ENCODE results near the gene SP140L.
"Not testable (repeated sequence)": the region's sequence is repeated elsewhere in the genome, so short reads cannot be mapped to it uniquely, and the experiment has no call there.

The SP140L gene

DNA sequence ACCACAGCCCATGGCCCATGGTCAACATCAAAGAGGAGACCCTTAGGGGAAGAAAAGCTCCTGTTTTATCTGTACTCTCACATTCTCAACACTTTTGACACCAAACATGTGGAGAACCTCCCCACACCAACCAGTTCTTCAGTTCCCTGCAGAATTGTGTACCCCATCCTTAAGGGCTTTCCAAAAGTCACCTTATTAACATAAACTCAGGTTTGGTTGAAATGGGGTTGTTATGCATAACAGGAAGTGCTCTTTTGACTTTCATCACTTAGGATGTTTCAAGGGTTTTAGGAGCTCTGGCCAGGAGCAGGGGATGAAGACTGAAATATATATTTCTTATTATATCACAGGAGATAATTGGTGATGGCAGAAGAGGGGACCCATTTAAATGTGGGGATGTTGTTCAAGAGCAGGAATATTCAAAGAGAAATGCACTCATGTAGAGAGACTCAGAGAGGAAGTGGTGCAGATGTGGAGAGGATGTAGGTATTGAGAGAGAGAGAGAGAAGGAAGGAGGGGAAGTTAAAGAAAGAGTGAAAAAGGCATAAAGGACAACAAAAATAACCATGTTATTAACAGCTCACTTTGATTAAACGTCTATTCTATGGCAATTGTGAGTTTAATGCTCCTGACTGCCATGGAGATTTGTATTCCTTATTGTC lies 35.2 kb downstream of the SP140L start:
- no peak for DNase-seq (ENCODE audit: low spot score)
- no peak for FAIRE-seq

DNA sequence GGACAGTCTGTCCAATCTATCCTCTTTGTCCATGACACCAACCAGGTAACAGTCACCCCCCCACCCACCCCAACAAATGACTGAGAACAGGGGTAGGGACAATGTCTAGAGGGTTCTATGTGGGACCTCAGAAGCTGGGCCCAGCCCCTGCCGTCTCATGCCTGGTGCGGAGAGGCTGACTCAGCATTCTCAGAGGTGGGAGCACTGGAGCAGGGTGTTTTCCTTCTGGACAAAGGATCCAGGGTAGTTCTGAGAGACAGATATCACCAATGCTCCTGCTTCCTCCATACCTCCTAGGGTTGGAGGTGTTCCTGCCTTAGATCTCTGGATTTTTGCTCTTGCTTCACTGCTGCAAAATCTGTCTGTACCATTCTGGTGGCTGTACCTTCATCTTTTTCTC lies 55.1 kb downstream of the SP140L start:
- no peak for DNase-seq (ENCODE audit: low spot score)
- FAIRE-seq: no peak

DNA sequence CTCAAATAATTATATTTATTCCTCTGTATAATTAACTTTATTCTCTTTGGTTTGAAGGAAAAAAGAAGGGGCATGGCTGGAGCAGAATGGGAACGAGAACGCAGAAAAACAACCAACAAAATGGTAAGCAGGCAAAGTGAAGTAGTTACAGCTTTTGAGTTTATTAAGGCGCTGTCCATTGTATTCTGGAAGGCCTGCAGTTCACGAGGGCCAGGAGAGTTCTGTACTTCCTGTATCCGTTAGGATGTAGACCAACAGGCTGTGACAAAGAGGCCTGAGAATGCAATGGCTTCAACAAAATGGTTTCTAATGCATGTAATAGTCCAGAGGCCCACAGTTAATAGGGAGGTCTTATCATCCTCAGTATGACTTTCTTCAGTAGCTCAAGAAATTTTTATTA lies 56.5 kb downstream of the SP140L start:
- FAIRE-seq (no peak), DNase-seq (ENCODE audit: low spot score) (no peak)

DNA sequence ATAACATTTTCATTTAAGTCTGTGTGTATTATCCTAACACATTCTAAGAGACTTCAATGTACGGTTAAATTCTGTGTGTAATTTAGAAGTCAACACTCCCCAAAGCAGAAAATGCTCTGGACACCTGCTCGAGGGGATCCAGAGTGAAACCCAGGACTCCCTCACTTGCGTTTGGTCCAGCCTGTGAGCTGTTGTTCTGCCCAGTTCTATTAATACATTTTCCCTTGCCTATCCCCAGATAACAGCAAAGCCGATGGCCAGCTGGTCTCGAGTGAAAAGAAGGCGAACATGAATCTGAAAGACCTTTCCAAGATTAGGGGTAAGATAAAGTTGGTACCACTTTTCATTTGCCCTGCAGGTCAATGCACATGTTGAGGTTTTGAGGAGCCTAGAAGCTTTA lies 58.0 kb downstream of the SP140L start:
- FAIRE-seq (no peak), DNase-seq (ENCODE audit: low spot score) (no peak)

DNA sequence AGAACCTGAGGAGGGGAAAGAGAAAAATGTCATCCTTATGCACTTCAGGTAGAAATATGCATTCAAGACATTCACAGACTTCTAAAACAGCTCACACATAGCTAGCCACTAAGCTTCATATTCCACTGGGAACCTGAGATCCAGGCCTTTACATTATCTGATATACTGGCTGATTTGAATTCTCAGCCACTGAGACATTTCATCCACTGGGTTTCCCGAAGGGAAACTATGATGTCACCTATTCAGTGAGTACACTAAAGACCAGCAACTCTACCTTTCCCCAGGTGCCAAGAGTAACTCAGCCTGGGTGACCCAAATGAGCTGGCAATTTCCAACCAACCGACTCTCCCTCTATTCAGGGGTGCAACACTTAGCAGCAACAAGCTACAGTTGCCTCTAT lies 67.3 kb downstream of the SP140L start:
- FAIRE-seq (no peak), DNase-seq (ENCODE audit: low spot score) (no peak)

DNA sequence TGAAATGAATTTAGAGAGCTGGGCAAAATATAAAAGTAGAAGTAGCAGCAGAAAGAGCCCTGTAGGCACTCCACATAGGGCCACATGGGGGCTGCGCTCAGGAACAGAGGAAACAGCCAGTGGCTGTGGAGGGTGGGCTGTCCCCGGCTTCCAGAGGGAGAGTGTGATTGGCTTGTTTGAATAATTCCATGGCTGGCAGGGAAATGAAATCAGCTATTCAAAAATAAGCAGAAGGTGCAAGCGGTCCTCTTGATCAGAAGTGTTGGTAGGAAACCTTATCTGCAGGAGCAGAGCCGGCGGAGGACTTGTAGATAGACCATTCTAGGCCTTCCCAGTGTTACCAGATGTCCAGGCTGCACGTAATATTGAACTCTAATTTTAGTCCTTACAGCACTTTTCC lies 71.7 kb downstream of the SP140L start:
- FAIRE-seq; DNase-seq (ENCODE audit: low spot score): not testable (repeated sequence)

DNA sequence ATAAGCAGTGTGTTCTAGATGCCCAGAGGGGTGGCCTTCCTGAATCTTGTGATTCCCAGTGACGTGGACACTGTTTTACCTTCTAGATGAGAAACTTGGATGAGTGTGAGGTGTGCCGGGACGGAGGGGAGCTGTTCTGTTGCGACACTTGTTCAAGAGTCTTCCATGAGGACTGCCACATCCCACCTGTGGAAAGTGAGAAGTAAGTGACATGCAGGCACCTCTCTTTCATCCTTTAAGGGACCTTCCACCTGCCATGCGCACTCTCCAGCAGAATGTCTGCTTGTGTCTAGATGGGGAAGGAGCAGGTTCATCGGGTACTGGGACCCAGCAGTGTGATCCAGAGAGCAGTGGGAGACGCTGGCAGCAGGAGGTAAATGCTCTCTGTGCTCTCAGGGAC lies 73.0 kb downstream of the SP140L start:
- FAIRE-seq: no peak

DNA sequence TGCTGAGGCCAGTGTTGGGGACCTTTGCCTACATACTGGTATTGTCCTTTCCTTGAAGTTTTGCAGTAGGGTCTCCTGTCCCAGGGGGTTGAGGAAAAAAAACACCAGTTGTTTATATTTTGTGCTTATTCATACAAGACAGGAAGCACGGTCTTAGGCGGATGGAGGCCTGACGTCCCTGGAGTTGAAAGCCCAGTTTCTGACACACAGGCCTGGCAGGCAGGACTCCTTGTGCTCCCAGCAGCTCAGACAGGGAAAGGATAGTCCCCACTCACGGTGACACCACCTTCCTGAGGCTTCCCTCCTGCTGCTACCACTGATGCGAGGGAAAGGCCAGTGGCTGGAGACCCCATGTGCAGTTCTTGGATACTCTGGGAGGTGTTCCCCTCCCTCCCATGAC lies 73.5 kb downstream of the SP140L start:
- no peak for FAIRE-seq
- no peak for DNase-seq (ENCODE audit: low spot score)

More for the DNA sequence above, 73.0 kb downstream of the SP140L start:
- DNase-seq (ENCODE audit: low spot score): no peak

DNA sequence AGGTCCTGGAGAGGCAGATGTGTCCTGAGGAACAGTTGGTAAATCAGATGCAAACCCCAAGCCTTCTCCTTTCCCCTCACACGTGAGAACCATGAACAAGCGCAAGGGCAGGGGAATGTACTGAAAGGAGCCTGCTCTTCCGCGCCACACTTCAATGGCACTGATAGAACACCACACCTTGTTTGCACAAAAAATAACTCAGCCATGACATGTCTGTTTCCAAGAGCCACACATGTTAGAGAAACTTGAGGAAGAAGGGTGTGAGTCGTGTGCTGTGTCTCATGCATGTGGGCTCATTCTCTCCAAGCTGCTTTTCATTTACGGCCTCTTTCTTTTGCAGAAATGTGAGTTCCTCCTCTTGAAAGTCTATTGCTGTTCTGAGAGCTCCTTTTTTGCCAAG lies 74.0 kb downstream of the SP140L start:
- DNase-seq (ENCODE audit: low spot score); FAIRE-seq: not testable (repeated sequence)

DNA sequence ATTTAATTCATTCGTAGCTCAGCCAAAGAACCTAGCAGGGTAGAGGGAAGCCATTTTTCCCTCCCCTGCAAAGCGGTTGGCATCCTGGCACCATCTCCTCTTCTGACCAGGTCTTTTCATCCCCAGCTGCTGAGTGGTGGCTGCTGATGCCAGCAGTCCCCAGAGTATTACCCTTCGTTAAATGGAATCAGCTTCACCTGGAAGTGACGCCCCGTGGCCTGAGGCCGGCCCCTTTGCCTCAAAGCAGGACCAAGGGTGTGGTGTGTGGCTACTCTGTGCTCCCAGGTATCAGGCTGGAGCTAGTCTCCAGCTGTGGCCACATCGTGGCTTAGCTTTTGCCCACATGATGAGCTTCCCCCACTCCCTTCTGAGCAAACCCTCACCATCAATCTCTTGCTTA lies 76.8 kb downstream of the SP140L start:
- no peak for FAIRE-seq
- no peak for DNase-seq (ENCODE audit: low spot score)

DNA sequence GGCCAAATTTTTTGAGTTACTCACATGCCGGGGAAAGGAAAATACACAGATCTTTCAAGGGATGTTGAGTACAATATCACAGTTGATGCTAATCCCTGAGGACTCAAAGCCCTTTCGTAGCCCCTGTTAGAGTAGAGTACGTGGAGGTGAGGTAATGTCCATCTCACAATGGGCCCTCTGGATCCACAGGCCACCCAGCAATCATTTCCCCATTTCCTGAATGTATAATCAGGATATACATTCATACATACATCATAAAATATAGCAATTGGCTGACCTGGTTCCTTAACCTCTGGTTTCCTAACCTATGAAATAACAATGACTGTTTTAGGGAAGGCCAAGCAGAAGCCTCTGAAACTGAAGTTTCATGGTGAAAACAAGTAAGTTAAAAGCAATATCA lies 78.8 kb downstream of the SP140L start:
- FAIRE-seq: no peak

DNA sequence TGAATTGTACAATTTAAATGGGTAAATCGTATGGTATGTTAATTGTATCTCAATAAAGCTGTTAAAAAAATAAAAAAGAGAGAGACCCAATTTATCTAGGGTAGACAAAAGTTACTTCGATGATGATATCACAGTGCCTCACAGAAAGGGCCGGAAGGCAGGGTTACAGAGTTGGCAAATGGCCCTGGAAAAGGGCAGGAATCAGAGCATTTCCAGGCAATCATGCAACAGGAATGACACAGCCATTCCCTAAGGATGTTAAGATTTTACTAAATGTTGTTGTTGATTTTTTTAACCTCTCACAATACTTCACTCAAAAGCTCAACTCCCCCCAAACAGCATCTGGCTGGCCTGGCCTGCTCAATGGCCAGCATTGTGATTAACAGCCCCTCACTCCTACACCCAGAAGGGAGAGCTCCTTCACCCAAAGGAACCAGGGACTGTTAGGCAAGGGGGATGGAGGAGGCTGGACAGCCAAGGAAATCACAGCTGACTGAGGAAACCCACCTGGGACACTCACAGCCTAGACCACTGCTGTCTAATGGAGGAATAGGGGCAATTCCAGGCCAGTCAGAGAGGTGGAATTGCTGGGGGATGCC lies 81.3 kb downstream of the SP140L start:
- DNase-seq (ENCODE audit: low spot score) (no peak), FAIRE-seq (no peak)

More for the DNA sequence above, 78.8 kb downstream of the SP140L start:
- DNase-seq (ENCODE audit: low spot score): no peak

DNA sequence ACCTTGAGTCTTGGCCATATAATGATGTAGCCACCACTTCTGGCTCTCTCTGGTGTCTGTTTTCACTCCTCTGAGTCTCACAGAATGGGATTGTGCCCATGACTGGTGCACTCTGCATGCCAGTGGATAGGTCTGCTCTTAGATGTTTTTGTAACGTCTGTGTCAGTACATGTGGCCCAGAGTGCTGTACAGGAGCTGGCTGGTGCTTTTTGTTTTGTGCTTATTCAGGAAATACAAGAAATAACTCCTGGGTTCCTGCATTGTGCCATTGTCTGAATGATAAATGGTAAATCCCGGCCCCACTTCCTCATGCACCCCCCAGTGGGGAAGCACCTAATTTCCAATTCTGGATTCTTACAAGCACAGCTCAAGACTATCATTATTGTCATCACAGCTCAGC lies 82.3 kb downstream of the SP140L start:
- FAIRE-seq; DNase-seq (ENCODE audit: low spot score): not testable (repeated sequence)

DNA sequence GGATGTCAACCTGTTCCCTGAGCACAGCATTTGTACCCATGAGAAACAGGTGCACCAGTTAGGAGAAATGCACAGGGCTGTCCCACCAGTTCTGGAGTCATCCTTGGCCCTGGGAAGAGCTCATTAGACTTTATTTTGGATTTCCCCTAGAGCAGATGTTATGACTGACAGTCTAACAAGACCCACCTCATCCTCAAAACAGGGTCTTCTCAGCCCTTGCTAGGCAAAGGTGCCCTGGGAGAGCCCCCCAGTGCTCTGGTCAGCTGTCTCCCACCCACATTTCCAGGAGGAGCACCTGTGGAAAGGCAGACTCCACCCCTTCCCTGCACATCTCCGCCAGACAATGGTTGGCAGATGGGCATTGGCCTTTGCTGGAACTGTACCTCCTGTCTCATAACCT lies 83.3 kb downstream of the SP140L start:
- no peak for FAIRE-seq
- DNase-seq (ENCODE audit: low spot score): no peak

DNA sequence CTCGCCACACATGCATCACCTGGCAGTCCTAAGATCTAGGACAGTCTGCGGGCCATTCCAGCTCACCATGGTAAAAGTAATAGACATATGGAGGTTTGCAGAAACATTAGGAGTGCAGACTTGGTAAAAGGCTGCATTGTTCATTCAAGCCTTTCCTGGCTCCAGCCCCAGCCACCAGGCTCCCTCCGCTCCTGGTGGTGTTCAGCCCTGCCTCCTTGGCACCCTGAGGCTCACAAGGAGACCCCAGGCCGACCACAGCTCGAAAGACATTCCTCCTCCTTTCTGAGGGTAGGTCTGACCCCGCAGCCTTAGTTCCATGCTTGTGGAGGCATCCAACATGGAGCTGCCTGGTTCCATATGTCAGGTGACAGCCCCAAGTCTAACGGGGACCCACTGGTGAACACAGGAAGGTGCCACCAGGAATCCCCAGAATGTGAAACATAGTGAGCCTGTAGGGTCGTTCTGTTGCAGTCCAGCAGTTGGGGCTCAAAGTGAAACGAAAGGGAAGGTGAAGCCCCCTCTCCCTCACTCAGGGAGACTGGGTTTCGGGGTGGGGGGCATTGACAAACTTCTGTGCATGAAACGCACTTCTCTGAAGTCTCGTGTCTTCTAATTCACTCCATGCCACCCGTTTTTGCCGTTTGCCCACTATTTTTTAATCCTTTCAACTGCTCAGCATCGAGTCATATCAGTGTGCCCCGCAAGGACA lies 84.0 kb downstream of the SP140L start:
- FAIRE-seq: no peak

DNA sequence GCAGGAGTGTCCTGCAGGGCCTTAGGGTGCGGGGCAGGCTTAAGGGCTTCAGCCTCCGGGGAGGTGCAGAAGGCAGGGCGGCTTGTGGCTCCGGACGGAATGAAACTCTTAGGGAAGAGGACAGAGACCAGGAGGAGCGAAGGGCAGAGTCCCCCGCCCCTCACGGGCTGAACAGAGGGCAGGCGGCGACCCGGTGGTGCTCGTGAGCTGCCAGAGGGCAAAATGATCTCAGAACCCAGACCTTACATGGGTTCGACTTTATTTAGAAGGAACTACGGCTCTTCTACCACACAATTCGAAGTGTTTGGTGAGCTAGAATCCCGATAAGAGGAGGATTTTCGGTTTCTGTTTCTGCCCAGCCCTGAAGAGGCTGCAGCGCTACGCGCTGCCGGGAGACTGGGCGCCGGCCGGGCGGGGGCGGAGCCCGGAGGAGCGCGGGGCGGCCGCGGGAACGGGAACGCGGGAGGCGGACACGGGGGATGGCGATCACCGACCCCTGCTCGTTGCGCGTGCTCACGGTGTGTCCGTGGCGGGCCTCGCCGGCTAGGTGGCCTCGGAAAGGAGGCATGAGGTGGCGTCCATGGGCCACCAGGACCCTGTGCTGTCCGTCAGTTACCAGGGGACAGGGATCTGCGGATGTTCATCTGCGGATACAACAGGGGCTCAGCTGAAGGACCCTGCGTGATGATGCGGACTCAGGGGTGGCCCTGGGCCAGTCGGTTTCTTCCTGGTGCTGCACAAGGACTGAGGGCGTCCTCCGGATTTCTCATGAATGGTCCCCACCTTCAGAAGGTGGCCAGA lies 84.8 kb downstream of the SP140L start:
- no peak for FAIRE-seq
- peak; percentile 81 for DNase-seq (ENCODE audit: low spot score)

More for the DNA sequence above, 84.0 kb downstream of the SP140L start:
- DNase-seq (ENCODE audit: low spot score): no peak

DNA sequence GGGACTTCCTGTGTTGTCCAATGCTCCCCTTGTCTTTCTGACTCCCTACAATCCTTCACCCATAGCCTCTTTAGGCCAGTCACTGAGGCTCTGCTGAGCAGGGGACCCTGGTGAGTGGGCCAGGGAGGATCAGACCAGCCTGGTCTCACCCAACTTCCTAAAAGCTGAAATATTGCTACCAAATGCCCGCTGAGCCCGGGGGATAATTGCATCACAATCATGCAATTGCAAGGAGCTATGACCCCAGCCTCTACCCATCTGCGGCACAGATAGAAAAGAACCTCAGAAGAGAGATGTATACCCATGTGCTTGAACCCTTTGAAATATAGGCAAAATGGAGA lies 85.3 kb downstream of the SP140L start:
- no peak for DNase-seq (ENCODE audit: low spot score)
- no peak for FAIRE-seq

DNA sequence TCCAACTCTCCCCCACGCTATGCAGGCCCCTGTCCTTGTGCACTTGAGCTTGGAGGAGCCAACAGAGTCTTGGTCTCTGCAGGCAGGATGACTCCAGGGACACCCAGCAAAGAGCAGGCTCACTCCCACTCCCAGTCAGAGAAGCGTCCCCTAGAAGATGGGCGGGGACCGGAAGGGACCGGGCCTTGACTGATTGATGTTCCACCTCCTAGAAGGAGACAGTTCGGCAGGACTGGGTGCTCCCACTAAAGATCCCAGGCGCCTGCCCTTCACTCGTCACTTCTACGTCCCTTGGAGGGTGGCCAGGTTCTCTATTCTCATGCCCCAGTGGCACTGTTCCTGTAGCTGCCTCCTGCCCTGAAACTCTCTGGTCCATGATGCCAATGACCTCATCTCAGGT lies 85.9 kb downstream of the SP140L start:
- no peak for DNase-seq (ENCODE audit: low spot score)
- no peak for FAIRE-seq

DNA sequence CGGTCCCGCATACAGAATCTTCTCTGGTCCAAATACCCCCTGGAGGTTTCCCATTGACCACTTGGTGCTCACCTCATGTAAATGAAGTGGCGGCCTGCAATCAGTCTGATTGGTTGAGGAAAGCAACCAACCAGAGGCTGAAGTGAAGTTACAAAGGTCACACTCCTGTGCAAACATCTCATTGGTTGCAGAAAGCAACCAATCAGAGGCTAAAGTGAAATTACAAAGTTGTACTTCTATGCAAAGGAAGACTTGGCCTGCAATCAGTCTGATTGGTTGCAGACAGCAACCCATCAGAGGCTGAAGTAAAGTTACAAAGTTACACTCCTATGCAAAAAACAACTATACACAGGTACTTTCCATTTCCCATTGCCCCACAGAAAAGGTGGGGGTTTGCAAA lies 86.5 kb downstream of the SP140L start:
- no peak for DNase-seq (ENCODE audit: low spot score)
- no peak for FAIRE-seq

DNA sequence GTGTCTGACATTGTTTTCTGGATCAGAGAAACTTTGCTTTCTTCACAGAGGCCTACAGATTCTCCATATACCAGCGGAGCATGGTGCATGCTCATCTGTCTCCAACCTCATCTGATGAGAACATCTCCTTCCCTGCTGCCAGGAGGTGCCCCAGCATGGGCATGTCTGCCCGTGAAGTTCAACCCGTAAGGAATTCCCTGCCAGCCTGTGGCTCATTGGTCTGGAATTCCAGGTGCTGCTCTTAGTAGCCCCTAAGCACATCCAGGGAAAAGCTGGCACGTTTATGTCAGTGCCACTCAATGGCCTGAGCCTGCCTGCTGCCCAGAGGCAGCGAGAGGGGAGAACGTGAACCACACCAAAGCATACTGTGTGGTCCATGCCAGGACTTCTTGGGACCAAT lies 87.3 kb downstream of the SP140L start:
- FAIRE-seq: no peak
- no peak for DNase-seq (ENCODE audit: low spot score)

DNA sequence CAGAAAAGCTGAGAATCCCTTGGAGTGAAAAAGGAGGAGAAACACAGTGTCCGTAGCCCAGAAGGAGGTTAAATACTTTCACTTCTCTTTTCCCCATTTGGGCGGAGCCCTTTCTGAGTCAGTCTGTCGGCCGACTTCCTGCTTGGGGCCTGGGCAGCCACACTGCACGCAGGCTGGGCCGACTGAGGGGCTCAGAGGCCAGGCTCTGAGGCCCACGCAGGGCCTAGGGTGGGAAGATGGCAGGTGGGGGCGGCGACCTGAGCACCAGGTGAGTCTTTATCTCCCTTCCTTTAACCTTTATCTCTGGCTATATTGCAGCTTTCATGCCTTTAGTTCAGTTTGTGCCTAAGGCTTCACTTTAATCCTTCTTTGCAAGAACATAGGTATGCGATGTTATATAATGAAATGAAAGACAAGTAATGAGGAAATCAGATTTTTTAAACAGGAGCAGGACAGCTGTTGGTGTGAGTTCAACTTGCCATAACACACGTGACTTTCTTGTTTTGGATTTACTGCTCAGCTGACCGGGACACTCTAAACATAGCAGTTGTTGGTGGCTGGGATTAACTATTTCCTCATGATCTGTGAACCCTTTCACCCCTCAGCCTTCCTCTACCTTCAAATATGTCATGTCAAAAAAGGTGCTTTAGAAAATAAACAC lies 89.2 kb downstream of the SP140L start, which contains the start of gene SP100:
TSS of gene SP100 (plus strand) at position 141 of the 661 bp plus-strand sequence. CDS start at position 237, 96 bp downstream.
- DNase-seq (ENCODE audit: low spot score): peak; percentile 65
- no peak for FAIRE-seq

All from urothelium cell line (cell line).